ENCODE results near the gene CNOT3. TPM values are rescaled to one million over a fixed set of nuclear protein-coding genes. Genes with fewer than 3 reads are reported as not detected.

Gene CNOT3
- total RNA-seq, 1 donor from 2014 or later, result 17.7 TPM

Other genes starting within 250 kb of the CNOT3 start
- not detected for gene CACNG7, start 228.5 kb upstream of the CNOT3 start, total RNA-seq
- not detected for gene CACNG8, start 174.8 kb upstream of the CNOT3 start, total RNA-seq
- not detected for gene CACNG6, start 146.1 kb upstream of the CNOT3 start, total RNA-seq
- not detected for gene VSTM1, start 73.9 kb upstream of the CNOT3 start, total RNA-seq
- not detected for gene TARM1, start 56.4 kb upstream of the CNOT3 start, total RNA-seq
- 1.2 TPM for gene OSCAR, start 37.0 kb upstream of the CNOT3 start, total RNA-seq
- gene NDUFA3, start 34.9 kb upstream of the CNOT3 start, total RNA-seq, result 79.3 TPM
- 13.0 TPM for gene TFPT, start 22.1 kb upstream of the CNOT3 start, total RNA-seq
- 44.4 TPM for gene PRPF31, start 22.0 kb upstream of the CNOT3 start, total RNA-seq
- 5.4 TPM for gene LENG1, start 22.0 kb downstream of the CNOT3 start, total RNA-seq
- 22.3 TPM for gene TMC4, start 35.4 kb downstream of the CNOT3 start, total RNA-seq
- gene MBOAT7, start 51.8 kb downstream of the CNOT3 start, total RNA-seq, result 76.6 TPM
- gene TSEN34, start 53.5 kb downstream of the CNOT3 start, total RNA-seq, result 52.3 TPM
- gene RPS9, start 63.1 kb downstream of the CNOT3 start, total RNA-seq, result 1,892 TPM
- 20.4 TPM for gene LILRB3, start 85.2 kb downstream of the CNOT3 start, total RNA-seq
- 1.5 TPM for gene LILRA6, start 105.0 kb downstream of the CNOT3 start, total RNA-seq
- 12.3 TPM for gene LILRB5, start 119.5 kb downstream of the CNOT3 start, total RNA-seq
- gene LILRB2, start 143.3 kb downstream of the CNOT3 start, total RNA-seq, result 2.0 TPM
- 2.9 TPM for gene LILRA5, start 175.4 kb downstream of the CNOT3 start, total RNA-seq
- gene LILRA4, start 201.4 kb downstream of the CNOT3 start, total RNA-seq, result not detected
- 8.8 TPM for gene LAIR1, start 227.2 kb downstream of the CNOT3 start, total RNA-seq

Measured in vagina (tissue), 1 donor.